GM12878 (cell line): ENCODE results near the gene DBN1. TPM values are rescaled to one million over a fixed set of nuclear protein-coding genes. Genes with fewer than 3 reads are reported as not detected.

Experiments
- ASH2L ChIP-seq: fragments of 300-600, 200-600 bp; sonication (generic); IDR thresholded peaks from 2 replicates; pipeline ENCODE4 v1.6.1; 2017; ENCODE audit warnings: low read depth, mild to moderate bottlenecking, borderline replicate concordance
- ATF3 ChIP-seq: IDR thresholded peaks from 2 replicates; pipeline ENCODE4 v1.6.1; 2011; ENCODE audit warnings: low read depth, mild to moderate bottlenecking, low read length, moderate library complexity, borderline replicate concordance; ENCODE audit errors: extremely low read depth
- BCL11A ChIP-seq: IDR thresholded peaks from 2 replicates; pipeline ENCODE4 v1.6.1; 2011; ENCODE audit warnings: low read depth, low read length
- BCLAF1 ChIP-seq: fragments of 450-650 bp; IDR thresholded peaks from 2 replicates; pipeline ENCODE4 v1.6.1; 2017; ENCODE audit warnings: antibody characterized with exemption, mild to moderate bottlenecking, moderate library complexity
- CBFB ChIP-seq: IDR thresholded peaks from 2 replicates; pipeline ENCODE4 v1.6.1; 2016; ENCODE audit warnings: antibody characterized with exemption, low read depth
- CEBPB ChIP-seq, 2 experiments: fragments of 150-350 bp in 1 of 2; IDR thresholded peaks; 2 replicates each; pipeline ENCODE4 v1.6.1; 2012 to 2014; ENCODE audit warnings: low read depth in 2 of 2, low read length in 2 of 2, borderline replicate concordance in 1 of 2, inconsistent platforms in 1 of 2
- CHD4 ChIP-seq: fragments of 200-600 bp; sonication (generic); IDR thresholded peaks from 2 replicates; pipeline ENCODE4 v1.6.1; 2016; ENCODE audit warnings: mild to moderate bottlenecking
- FOS ChIP-seq: IDR thresholded peaks from 3 replicates; pipeline ENCODE4 v1.6.1; 2011; ENCODE audit warnings: borderline replicate concordance; ENCODE audit not compliant: insufficient read length; ENCODE audit errors: extremely low read depth
- FOXK2 ChIP-seq: fragments of 450-650 bp; IDR thresholded peaks from 2 replicates; pipeline ENCODE4 v1.6.1; 2017; ENCODE audit warnings: mild to moderate bottlenecking, moderate library complexity
- GATAD2B ChIP-seq: fragments of 450-650 bp; conservative IDR thresholded peaks from 2 replicates; pipeline ENCODE4 v1.6.1; 2017; ENCODE audit warnings: low read depth, mild to moderate bottlenecking, moderate library complexity
- IRF4 ChIP-seq: IDR thresholded peaks from 2 replicates; pipeline ENCODE4 v1.6.1; 2011; ENCODE audit warnings: low read depth, low read length
- NR2C1 ChIP-seq: fragments of 450-650 bp; IDR thresholded peaks from 2 replicates; pipeline ENCODE4 v1.6.1; 2017; ENCODE audit warnings: antibody characterized with exemption, mild to moderate bottlenecking, moderate library complexity
- PML ChIP-seq: IDR thresholded peaks from 2 replicates; pipeline ENCODE4 v1.6.1; 2012; ENCODE audit warnings: low read length, inconsistent platforms
- POU2F2 ChIP-seq: IDR thresholded peaks from 3 replicates; pipeline ENCODE4 v1.6.1; 2011; ENCODE audit warnings: low read depth, mild to moderate bottlenecking, low read length, borderline replicate concordance
- RCOR1 ChIP-seq: conservative IDR thresholded peaks from 2 replicates; pipeline ENCODE4 v1.6.1; 2012; ENCODE audit warnings: low read depth, low read length, improper control_type of control experiment
- SMAD1 ChIP-seq: fragments of 450-650 bp; IDR thresholded peaks from 2 replicates; pipeline ENCODE4 v1.6.1; 2018; ENCODE audit warnings: mild to moderate bottlenecking, low read depth; ENCODE audit not compliant: partially characterized antibody
- SP1 ChIP-seq: IDR thresholded peaks from one replicate; pipeline ENCODE4 v1.6.1; 2011; ENCODE audit warnings: low read depth, low read length
- SRF ChIP-seq, 2 experiments: IDR thresholded peaks; 2 replicates each; pipeline ENCODE4 v1.6.1; 2011; ENCODE audit warnings: low read depth in 2 of 2, low read length in 2 of 2, mild to moderate bottlenecking in 1 of 2, moderate library complexity in 1 of 2
- STAT1 ChIP-seq: fragments of 450-650 bp; conservative IDR thresholded peaks from 2 replicates; pipeline ENCODE4 v1.6.1; 2014; ENCODE audit warnings: antibody characterized with exemption, mild to moderate bottlenecking
- TCF12 ChIP-seq: IDR thresholded peaks from 2 replicates; pipeline ENCODE4 v1.6.1; 2011; ENCODE audit warnings: low read depth, mild to moderate bottlenecking, low read length
- ZZZ3 ChIP-seq: IDR thresholded peaks from 2 replicates; pipeline ENCODE4 v1.6.1; 2011; ENCODE audit warnings: low read depth; ENCODE audit not compliant: control insufficient read depth, insufficient read length
- polyA plus RNA-seq, 11 experiments: library from polyadenylated mRNA; depleted of rRNA in 4 of 11; unstranded in 6 of 11; stranded (reverse) in 5 of 11; fragments of >200 nt; fragmentation: Nextera tagmentation in 4 of 11; fragmentation: Illumina TruSeq in 1 of 11; extraction: Ambion mirVana in 4 of 11; extraction: Trizol in 1 of 11; gene quantifications; 1 replicate in 1 of 11; 2 replicates in 10 of 11; pipeline versions ENCODE4 v1.2.1 to v1.2.3, GENCODE V29; 2011 to 2016; ENCODE audit warnings: inconsistent platforms in 2 of 11, missing spikeins in 2 of 11, low read depth in 1 of 11
- total RNA-seq, 4 experiments: library from RNA; depleted of rRNA in 3 of 4; stranded (reverse); fragments of >200 nt in 3 of 4; fragmentation: Illumina TruSeq in 1 of 4; extraction: Trizol in 1 of 4; gene quantifications; 2 replicates each; pipeline versions ENCODE4 v1.2.1 to v1.2.3, GENCODE V29; 2013 to 2021
- TF ChIP-seq, protein P1 (sequence below): fragments of 450-650 bp; IDR thresholded peaks from 2 replicates; pipeline ENCODE4 v1.6.1; 2017; ENCODE audit warnings: low read depth, mild to moderate bottlenecking, moderate library complexity
- TF ChIP-seq, protein P2 (sequence below): fragments of 450-650 bp; IDR thresholded peaks from 2 replicates; pipeline ENCODE4 v1.6.1; 2017; ENCODE audit warnings: borderline replicate concordance

The DBN1 gene
- total and polyA plus RNA-seq, 10 of the 15 experiments (the other 5 are each of a cell fraction or from before 2014, with no cell fraction given): 0.18 to 81.0 (median 27.9) TPM

DNA sequence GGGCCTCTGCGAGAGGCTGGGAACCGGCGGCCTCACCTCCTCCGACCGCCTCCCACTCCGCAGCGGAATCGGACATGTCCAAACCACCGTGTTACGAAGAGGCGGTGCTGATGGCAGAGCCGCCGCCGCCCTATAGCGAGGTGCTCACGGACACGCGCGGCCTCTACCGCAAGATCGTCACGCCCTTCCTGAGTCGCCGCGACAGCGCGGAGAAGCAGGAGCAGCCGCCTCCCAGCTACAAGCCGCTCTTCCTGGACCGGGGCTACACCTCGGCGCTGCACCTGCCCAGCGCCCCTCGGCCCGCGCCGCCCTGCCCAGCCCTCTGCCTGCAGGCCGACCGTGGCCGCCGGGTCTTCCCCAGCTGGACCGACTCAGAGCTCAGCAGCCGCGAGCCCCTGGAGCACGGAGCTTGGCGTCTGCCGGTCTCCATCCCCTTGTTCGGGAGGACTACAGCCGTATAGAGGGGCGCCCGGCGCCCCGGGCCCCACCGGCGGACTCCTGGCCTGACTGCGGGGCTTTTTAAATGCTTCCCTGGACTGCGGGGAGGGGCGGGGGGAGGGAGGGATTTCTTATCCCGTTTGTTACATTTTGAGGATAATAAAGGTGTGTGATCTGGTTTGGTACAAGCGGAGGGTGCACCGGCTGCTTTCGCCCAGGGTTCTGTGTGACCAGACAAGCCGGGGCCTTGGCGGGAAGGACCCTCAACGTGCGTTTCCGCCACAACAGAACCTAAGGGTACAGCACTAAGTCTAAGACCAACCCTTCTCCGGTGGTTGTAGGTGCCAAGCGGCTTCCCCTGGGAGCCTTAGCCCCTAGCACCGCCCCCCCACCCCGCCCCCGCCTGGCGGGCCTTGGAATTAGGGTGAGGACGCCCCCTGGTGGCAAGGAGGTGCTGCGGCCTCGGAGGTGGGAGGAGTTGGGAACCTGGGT, 17.5 kb downstream of the DBN1 start (continued):
- no peak for TF ChIP-seq IRF4
- no peak for TF ChIP-seq FOXK2
- no peak for TF ChIP-seq FOS
- no peak for TF ChIP-seq CHD4
- TF ChIP-seq ASH2L: no peak
- TF ChIP-seq RCOR1: no peak
- no peak for TF ChIP-seq CEBPB (IDR thresholded peaks at IDR 0.05; ENCODE audit: borderline replicate concordance in 1 of 2, low read depth in 2 of 2, low read length in 2 of 2)
- TF ChIP-seq SMAD1: no peak
- TF ChIP-seq, protein P1, sequence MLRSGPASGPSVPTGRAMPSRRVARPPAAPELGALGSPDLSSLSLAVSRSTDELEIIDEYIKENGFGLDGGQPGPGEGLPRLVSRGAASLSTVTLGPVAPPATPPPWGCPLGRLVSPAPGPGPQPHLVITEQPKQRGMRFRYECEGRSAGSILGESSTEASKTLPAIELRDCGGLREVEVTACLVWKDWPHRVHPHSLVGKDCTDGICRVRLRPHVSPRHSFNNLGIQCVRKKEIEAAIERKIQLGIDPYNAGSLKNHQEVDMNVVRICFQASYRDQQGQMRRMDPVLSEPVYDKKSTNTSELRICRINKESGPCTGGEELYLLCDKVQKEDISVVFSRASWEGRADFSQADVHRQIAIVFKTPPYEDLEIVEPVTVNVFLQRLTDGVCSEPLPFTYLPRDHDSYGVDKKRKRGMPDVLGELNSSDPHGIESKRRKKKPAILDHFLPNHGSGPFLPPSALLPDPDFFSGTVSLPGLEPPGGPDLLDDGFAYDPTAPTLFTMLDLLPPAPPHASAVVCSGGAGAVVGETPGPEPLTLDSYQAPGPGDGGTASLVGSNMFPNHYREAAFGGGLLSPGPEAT: no peak
- no peak for TF ChIP-seq BCLAF1
- TF ChIP-seq STAT1: no peak
- no peak for TF ChIP-seq ZZZ3
- TF ChIP-seq NR2C1: no peak
- no peak for TF ChIP-seq POU2F2
- TF ChIP-seq GATAD2B: no peak
- TF ChIP-seq BCL11A: no peak
- TF ChIP-seq, protein P2, sequence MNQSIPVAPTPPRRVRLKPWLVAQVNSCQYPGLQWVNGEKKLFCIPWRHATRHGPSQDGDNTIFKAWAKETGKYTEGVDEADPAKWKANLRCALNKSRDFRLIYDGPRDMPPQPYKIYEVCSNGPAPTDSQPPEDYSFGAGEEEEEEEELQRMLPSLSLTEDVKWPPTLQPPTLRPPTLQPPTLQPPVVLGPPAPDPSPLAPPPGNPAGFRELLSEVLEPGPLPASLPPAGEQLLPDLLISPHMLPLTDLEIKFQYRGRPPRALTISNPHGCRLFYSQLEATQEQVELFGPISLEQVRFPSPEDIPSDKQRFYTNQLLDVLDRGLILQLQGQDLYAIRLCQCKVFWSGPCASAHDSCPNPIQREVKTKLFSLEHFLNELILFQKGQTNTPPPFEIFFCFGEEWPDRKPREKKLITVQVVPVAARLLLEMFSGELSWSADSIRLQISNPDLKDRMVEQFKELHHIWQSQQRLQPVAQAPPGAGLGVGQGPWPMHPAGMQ: no peak
- no peak for TF ChIP-seq ATF3
- TF ChIP-seq SP1: no peak
- TF ChIP-seq TCF12: no peak
- no peak for TF ChIP-seq PML
- TF ChIP-seq SRF (IDR thresholded peaks at IDR 0.05; ENCODE audit: low read depth in 2 of 2, low read length in 2 of 2): no peak
- TF ChIP-seq CBFB: 0 out of 2 replicates have a peak, but pooled peaks have one; percentile 17
